CD14-positive monocyte (primary cell): ENCODE results near the gene CCR8. TPM values are rescaled to one million over a fixed set of nuclear protein-coding genes. Genes with fewer than 3 reads are reported as not detected.
A peak's percentile ranks its signal among the peaks of the same experiment; 100 is the strongest.

Experiments
- DNase-seq, 3 donors: peaks; one replicate each; pipeline ENCODE4 v3.0.0-alpha.2; 2011 to 2022
- H2AFZ ChIP-seq: 2 replicates; pipeline ENCODE4 v1.6.0; 2012; ENCODE audit warnings: mild to moderate bottlenecking, low read depth, low read length, inconsistent platforms; ENCODE audit not compliant: insufficient read depth, poor library complexity, severe bottlenecking
- H3K27ac ChIP-seq, 2 donors: 1 replicate in 1 of 2; 2 replicates in 1 of 2; pipeline ENCODE4 v1.5.1; 2012 to 2013; ENCODE audit warnings: low read length in 2 of 2, control low read depth in 1 of 2, inconsistent platforms in 1 of 2, low read depth in 1 of 2, mild to moderate bottlenecking in 1 of 2
- H3K27me3 ChIP-seq, 2 donors: one replicate each; pipeline versions ENCODE4 v1.6.0 to v1.6.1; 2011 to 2013; ENCODE audit warnings: low read length in 2 of 2; ENCODE audit not compliant: control insufficient read depth in 2 of 2, insufficient read depth in 2 of 2
- H3K36me3 ChIP-seq, 2 donors: replicated peaks in 1 of 2; 1 replicate in 1 of 2; 2 replicates in 1 of 2; pipeline versions ENCODE4 v1.5.1 to v1.6.1; 2012 to 2013; ENCODE audit warnings: low read length in 2 of 2, control low read depth in 1 of 2, inconsistent platforms in 1 of 2, mild to moderate bottlenecking in 1 of 2; ENCODE audit not compliant: insufficient read depth in 2 of 2, control insufficient read depth in 1 of 2
- H3K4me1 ChIP-seq, 2 donors: 1 replicate in 1 of 2; 2 replicates in 1 of 2; pipeline versions ENCODE4 v1.5.1 to v1.6.1; 2012 to 2013; ENCODE audit warnings: low read length in 2 of 2, control low read depth in 1 of 2, inconsistent platforms in 1 of 2, mild to moderate bottlenecking in 1 of 2, moderate library complexity in 1 of 2; ENCODE audit not compliant: insufficient read depth in 2 of 2, control insufficient read depth in 1 of 2
- H3K4me2 ChIP-seq: replicated peaks from 2 replicates; pipeline ENCODE3; 2012; ENCODE audit warnings: low read length, moderate library complexity, mild to moderate bottlenecking; ENCODE audit not compliant: poor library complexity, severe bottlenecking; ENCODE audit errors: extremely low read depth
- H3K4me3 ChIP-seq, 3 experiments: fragments of 200-600 bp in 1 of 3; sonication (generic) in 1 of 3; replicated peaks in 1 of 3; 1 replicate in 2 of 3; 2 replicates in 1 of 3; pipeline ENCODE4 v1.5.1; 2011 to 2013; ENCODE audit warnings: low read length in 3 of 3, mild to moderate bottlenecking in 3 of 3, control low read depth in 2 of 3, low read depth in 2 of 3, inconsistent platforms in 1 of 3, moderate library complexity in 1 of 3
- H3K79me2 ChIP-seq: 2 replicates; pipeline ENCODE4 v1.6.0; 2012; ENCODE audit warnings: mild to moderate bottlenecking, control low read depth, inconsistent platforms, low read length, moderate library complexity; ENCODE audit not compliant: insufficient read depth
- H3K9ac ChIP-seq: 2 replicates; pipeline ENCODE4 v1.6.0; 2017; ENCODE audit warnings: low read length, mild to moderate bottlenecking; ENCODE audit not compliant: insufficient read depth, poor library complexity, severe bottlenecking
- H3K9me3 ChIP-seq, 2 donors: replicated peaks in 1 of 2; 1 replicate in 1 of 2; 2 replicates in 1 of 2; pipeline versions ENCODE4 v1.5.1 to v1.6.1; 2012 to 2013; ENCODE audit warnings: low read length in 2 of 2, control low read depth in 1 of 2; ENCODE audit not compliant: control insufficient read depth in 1 of 2, insufficient read depth in 1 of 2
- H4K20me1 ChIP-seq: 2 replicates; pipeline ENCODE4 v1.6.0; 2012; ENCODE audit warnings: mild to moderate bottlenecking, low read length, control low read depth, moderate library complexity; ENCODE audit not compliant: insufficient read depth
- H3K27ac Mint-ChIP-seq, 7 donors: one replicate each; pipeline ENCODE4 v1.8.0; 2020; ENCODE audit warnings: mild to moderate bottlenecking in 7 of 7, mixed read lengths in 7 of 7, moderate library complexity in 6 of 7, inconsistent platforms in 2 of 7
- H3K27me3 Mint-ChIP-seq, 3 donors: one replicate each; pipeline ENCODE4 v1.8.0; 2021 to 2022; ENCODE audit warnings: low read depth in 3 of 3, mild to moderate bottlenecking in 3 of 3, mixed read lengths in 3 of 3, moderate library complexity in 3 of 3, inconsistent platforms in 1 of 3
- H3K36me3 Mint-ChIP-seq, 2 donors: one replicate each; pipeline ENCODE4 v1.8.0; 2020; ENCODE audit warnings: mixed read lengths in 2 of 2, inconsistent platforms in 1 of 2, mild to moderate bottlenecking in 1 of 2
- H3K4me1 Mint-ChIP-seq: one replicate; pipeline ENCODE4 v1.8.0; 2020; ENCODE audit warnings: mild to moderate bottlenecking, mixed read lengths
- H3K4me3 Mint-ChIP-seq, 2 donors: one replicate each; pipeline ENCODE4 v1.8.0; 2020; ENCODE audit warnings: mild to moderate bottlenecking in 2 of 2, mixed read lengths in 2 of 2, moderate library complexity in 1 of 2
- H3K9me3 Mint-ChIP-seq, 7 donors: one replicate each; pipeline ENCODE4 v1.8.0; 2020 to 2022; ENCODE audit warnings: mixed read lengths in 7 of 7, mild to moderate bottlenecking in 6 of 7, moderate library complexity in 6 of 7, inconsistent platforms in 2 of 7
- CTCF ChIP-seq: fragments of 200-600 bp; IDR thresholded peaks from one replicate; pipeline ENCODE4 v1.8.0; 2022; ENCODE audit warnings: antibody characterized with exemption, mild to moderate bottlenecking
- WGBS: methylation state at CpG from one replicate; pipeline ENCODE4 v1.1.5; 2013; ENCODE audit warnings: missing lambda C conversion rate; ENCODE audit not compliant: insufficient coverage; 5-methylcytosine and 5-hydroxymethylcytosine counted together
- intact Hi-C, 2 donors: fragments of 100-400 bp; cut with micrococcal nuclease; formaldehyde crosslinking; loops; one replicate each; pipeline versions ENCODE4 v1.15.0 to v1.15.1; 2023
- polyA plus RNA-seq, 3 donors: library from polyadenylated mRNA; depleted of rRNA in 1 of 3; unstranded in 2 of 3; stranded (reverse) in 1 of 3; fragments of 300-500 nt in 2 of 3; fragments of >200 nt in 1 of 3; fragmentation: Illumina TruSeq in 2 of 3; gene quantifications; 1 replicate in 2 of 3; 2 replicates in 1 of 3; pipeline ENCODE4 v1.2.3, GENCODE V29; 2012 to 2021

CCR8 gene
- polyA plus RNA-seq, 3 donors: not detected

DNA sequence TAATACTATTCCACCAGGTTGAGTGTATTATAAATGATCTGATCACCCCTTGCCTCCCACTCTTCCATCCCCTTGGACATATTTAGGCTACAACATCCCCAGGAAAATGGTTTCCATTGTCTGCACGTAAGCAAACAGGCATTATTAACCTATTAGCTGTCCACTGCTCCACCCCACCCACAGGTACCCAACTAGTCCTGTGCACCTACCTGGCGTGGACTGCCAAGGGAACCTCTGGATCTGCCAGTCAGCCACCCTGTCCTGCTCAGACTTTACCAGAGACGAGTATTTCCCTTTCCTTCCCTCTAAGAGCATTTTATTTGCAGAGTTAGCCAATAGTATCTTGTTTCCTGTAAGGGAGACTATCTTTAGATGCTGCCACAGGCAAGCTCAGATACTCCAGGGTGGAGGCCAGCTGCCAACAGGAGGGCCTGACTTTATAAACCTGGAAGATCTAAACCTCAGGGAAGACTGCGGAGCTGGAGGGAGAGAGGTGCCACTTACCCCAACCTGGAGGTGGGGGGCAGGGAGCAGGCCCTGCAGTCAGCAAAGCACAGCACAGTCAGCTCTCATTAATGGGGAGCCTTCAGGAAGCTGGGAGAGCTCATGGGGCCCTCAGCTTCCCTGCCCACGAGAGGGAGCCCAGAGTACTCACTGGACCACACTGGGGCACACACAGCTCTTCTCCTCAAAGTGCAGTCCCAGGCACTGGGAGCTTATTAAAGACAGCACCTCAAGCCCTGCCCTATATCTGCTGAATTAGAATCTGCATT is 49.6 kb upstream of the CCR8 start, which contains the start of gene CX3CR1:
Gene CX3CR1, minus strand, starts transcription at position 292 of the 773 bp plus-strand sequence. CDS start 13,527 bp downstream, outside the sequence.
- Histone ChIP-seq H3K36me3 (peaks cover 0 to 8% of the 10 kb centered on the region in 2 donors), H3K4me2 (peak within 1 kb of the TSS; percentile 89), H2AFZ (peak within 1 kb of the TSS; percentile 64), H3K27ac (peak within 1 kb of the TSS; percentile 71 to 80), H3K79me2 (peaks cover 67% of the 10 kb centered on the region), H3K27me3 (no peaks in the 10 kb centered on the region), H3K4me1 (peaks cover 73 to 80% of the 10 kb centered on the region in 2 donors), H4K20me1 (peaks cover 25% of the 10 kb centered on the region), H3K9ac (peak within 1 kb of the TSS; percentile 62), H3K9me3 (no peaks in the 10 kb centered on the region), H3K4me3 (peak within 1 kb of the TSS; percentile 46 to 97 (median 83))
- TF ChIP-seq CTCF: no peak
- peaks cover 23 to 38% of the 10 kb centered on the region in 2 donors for H3K36me3 Mint-ChIP-seq
- H3K4me3 Mint-ChIP-seq: peak within 1 kb of the TSS; percentile 95 to 100
- H3K27ac Mint-ChIP-seq: peak within 1 kb of the TSS; percentile 82 to 95 (median 93)
- intact Hi-C loops: loop anchor here (5.0 to 10.0 kb wide), 2 partner anchors 33 to 175 kb away; partner anchors contain the start of genes GORASP1 (in 1 of the 2) and TTC21A (in 1 of the 2)
- 25% methylated on average over 4 of the region's 5 CpGs for WGBS
- peak in 2 of 3 donors; percentile 23 to 35 for DNase-seq
- peaks cover 85% of the 10 kb centered on the region for H3K4me1 Mint-ChIP-seq
- peaks cover 0 to 2% (median 0%) of the 10 kb centered on the region in 3 donors for H3K27me3 Mint-ChIP-seq
- H3K9me3 Mint-ChIP-seq: peaks cover 0 to 3% (median 0%) of the 10 kb centered on the region in 7 donors

DNA sequence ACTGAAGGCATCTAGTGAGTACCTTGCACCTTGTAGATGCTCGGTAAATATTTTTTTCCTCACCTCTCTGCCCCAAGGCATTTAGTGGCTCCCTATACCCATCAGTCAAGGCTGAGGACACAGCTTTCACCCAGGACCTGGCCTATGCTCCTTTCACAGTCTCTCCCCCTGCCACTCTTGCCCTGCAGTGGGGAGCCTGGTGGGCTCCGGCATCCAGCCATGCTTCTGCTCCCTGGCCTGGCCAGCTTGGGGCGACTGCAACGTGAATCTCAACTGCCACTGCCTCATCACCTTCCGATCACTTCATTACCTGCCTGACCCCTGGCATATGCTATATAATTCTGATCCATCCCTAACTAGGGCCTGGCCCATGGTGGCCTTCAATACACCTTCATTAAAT is 48.9 kb upstream of the CCR8 start:
- peaks cover 0 to 2% (median 0%) of the 10 kb centered on the region in 3 donors for H3K27me3 Mint-ChIP-seq
- peak overlapping the region; percentile 71 to 80 for H3K27ac ChIP-seq
- no peak for TF ChIP-seq CTCF
- H3K27ac Mint-ChIP-seq: peak overlapping the region; percentile 46 to 95 (median 90)
- peak overlapping the region; percentile 46 to 97 (median 83) for H3K4me3 ChIP-seq
- peaks cover 25% of the 10 kb centered on the region for H4K20me1 ChIP-seq
- intact Hi-C loops: loop anchor here (5.0 to 10.0 kb wide), 2 partner anchors 33 to 176 kb away; partner anchors contain the start of genes GORASP1 (in 1 of the 2) and TTC21A (in 1 of the 2)
- peaks cover 0 to 3% (median 0%) of the 10 kb centered on the region in 7 donors for H3K9me3 Mint-ChIP-seq
- 89% methylated on average over 5 of the region's 5 CpGs for WGBS
- H3K4me1 Mint-ChIP-seq: peaks cover 83% of the 10 kb centered on the region
- no peaks in the 10 kb centered on the region for H3K27me3 ChIP-seq
- no peaks in the 10 kb centered on the region for H3K9me3 ChIP-seq
- H3K4me3 Mint-ChIP-seq: peak overlapping the region; percentile 86 to 100
- H3K36me3 ChIP-seq: peaks cover 0 to 8% of the 10 kb centered on the region in 2 donors
- no peak overlapping the region for H2AFZ ChIP-seq
- no peak for DNase-seq
- peaks cover 17 to 31% of the 10 kb centered on the region in 2 donors for H3K36me3 Mint-ChIP-seq
- H3K79me2 ChIP-seq: peaks cover 60% of the 10 kb centered on the region
- H3K9ac ChIP-seq: peak overlapping the region; percentile 62
- H3K4me1 ChIP-seq: peaks cover 72 to 79% of the 10 kb centered on the region in 2 donors
- H3K4me2 ChIP-seq: peak overlapping the region; percentile 89
